PC-3 (cell line): ENCODE measurements around the gene GLDC.

Experiments used
- CTCF ChIP-seq: fragments of 300-600 bp; sonication (generic); conservative IDR thresholded peaks from 2 replicates; pipeline ENCODE4 v1.5.1; 2017; ENCODE audit warnings: antibody characterized with exemption, low read depth, mild to moderate bottlenecking, low read length
- EZH2 ChIP-seq: fragments of 300-600 bp; sonication (generic); IDR thresholded peaks from one replicate; pipeline ENCODE4 v1.6.1; 2017; ENCODE audit warnings: antibody characterized with exemption, mild to moderate bottlenecking, low read length; ENCODE audit not compliant: unreplicated experiment
- EZH2phosphoT487 ChIP-seq: fragments of 300-600 bp; sonication (generic); IDR thresholded peaks from 2 replicates; pipeline ENCODE4 v1.6.1; 2018; ENCODE audit warnings: mild to moderate bottlenecking, antibody characterized with exemption, low read length, borderline replicate concordance

- no peak for TF ChIP-seq CTCF
- no peak for TF ChIP-seq EZH2
- no peak for TF ChIP-seq EZH2phosphoT487
Observed at GRCh38 chr9:6522263-6522662, 123.3 kb downstream of the GLDC start.
